Measurements from ENCODE around the gene ABCG1. TPM values are rescaled to one million over a fixed set of nuclear protein-coding genes. Genes with fewer than 3 reads are reported as not detected.

Gene ABCG1
- total RNA-seq, 1 donor from 2014 or later: 1.9 TPM

- Histone ChIP-seq H4K20me1 (ENCODE audit: low read depth) (no peaks in the 10 kb centered on the region), H3K4me3 (no peak overlapping the region), H3K27ac (no peak overlapping the region), H3K4me2 (no peak overlapping the region), H2AFZ (replicated peaks) (no peak overlapping the region), H3K9ac (no peak overlapping the region), H3F3A (ENCODE audit: low read depth) (no peaks in the 10 kb centered on the region), H3K9me3 (ENCODE audit: low read depth) (no peaks in the 10 kb centered on the region), H3K79me2 (ENCODE audit: low read depth) (no peaks in the 10 kb centered on the region), H3K27me3 (peaks cover 6% of the 10 kb centered on the region), H3K4me1 (peaks cover 4% of the 10 kb centered on the region), H3K36me3 (no peaks in the 10 kb centered on the region)
- no peaks in the 10 kb centered on the region for H3K36me3 Mint-ChIP-seq
- peaks cover 2% of the 10 kb centered on the region for H3K27me3 Mint-ChIP-seq (ENCODE audit: insufficient read depth, low read depth)
- DNase-seq (ENCODE audit: low spot score): no peak
- peaks cover 21% of the 10 kb centered on the region for H3K4me1 Mint-ChIP-seq
- no peak overlapping the region for H3K27ac Mint-ChIP-seq
- H3K9me3 Mint-ChIP-seq: no peaks in the 10 kb centered on the region
- TF ChIP-seq EZH2 (IDR thresholded peaks at IDR 0.05) (no peak), EZH2phosphoT487 (IDR thresholded peaks at IDR 0.05) (no peak)
- TF ChIP-seq, protein P1, sequence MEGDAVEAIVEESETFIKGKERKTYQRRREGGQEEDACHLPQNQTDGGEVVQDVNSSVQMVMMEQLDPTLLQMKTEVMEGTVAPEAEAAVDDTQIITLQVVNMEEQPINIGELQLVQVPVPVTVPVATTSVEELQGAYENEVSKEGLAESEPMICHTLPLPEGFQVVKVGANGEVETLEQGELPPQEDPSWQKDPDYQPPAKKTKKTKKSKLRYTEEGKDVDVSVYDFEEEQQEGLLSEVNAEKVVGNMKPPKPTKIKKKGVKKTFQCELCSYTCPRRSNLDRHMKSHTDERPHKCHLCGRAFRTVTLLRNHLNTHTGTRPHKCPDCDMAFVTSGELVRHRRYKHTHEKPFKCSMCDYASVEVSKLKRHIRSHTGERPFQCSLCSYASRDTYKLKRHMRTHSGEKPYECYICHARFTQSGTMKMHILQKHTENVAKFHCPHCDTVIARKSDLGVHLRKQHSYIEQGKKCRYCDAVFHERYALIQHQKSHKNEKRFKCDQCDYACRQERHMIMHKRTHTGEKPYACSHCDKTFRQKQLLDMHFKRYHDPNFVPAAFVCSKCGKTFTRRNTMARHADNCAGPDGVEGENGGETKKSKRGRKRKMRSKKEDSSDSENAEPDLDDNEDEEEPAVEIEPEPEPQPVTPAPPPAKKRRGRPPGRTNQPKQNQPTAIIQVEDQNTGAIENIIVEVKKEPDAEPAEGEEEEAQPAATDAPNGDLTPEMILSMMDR (IDR thresholded peaks at IDR 0.05): no peak
- no peak overlapping the region for H3K4me3 Mint-ChIP-seq
Measured at GRCh38 chr21:42305707-42306147, 86.8 kb downstream of the ABCG1 start.

DNA sequence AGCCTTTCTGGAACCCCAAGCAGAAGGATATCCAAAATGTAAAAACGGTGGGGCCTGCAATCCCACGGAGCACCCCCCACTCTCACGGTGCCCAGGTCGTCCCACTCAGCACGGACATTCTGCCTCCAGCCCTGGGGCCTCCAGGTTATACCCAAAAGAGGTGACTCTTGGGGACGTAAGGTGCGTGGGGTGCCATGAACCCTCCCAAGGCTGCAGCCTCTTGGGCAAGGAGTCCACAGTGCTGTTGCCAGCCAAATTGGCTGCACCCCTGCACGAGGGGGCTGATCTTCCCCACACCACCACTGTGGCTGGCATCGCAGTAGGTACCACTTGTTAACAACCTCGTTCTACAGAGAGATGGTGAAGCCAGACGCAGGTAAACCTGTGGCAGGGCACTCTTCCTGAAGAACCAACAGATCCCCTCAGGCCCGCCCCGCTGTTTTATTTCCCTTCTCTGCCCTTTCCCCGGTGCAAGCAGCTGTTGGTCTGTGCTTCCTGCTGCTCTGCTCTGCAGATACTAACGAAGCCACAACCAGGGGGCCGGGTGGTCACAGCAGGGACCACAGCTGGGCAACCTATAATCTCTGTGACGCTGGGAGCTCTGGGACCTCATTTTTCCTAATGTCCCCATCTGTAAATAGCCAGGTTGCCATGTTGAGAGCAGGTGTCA is 87.6 kb downstream of the ABCG1 start:
- Histone ChIP-seq H3K36me3 (no peaks in the 10 kb centered on the region), H3K9ac (no peak overlapping the region), H3K4me3 (no peak overlapping the region), H3K4me2 (no peak overlapping the region), H3K4me1 (peaks cover 4% of the 10 kb centered on the region), H3K79me2 (ENCODE audit: low read depth) (no peaks in the 10 kb centered on the region), H3K27ac (no peak overlapping the region), H2AFZ (replicated peaks) (no peak overlapping the region), H3K9me3 (ENCODE audit: low read depth) (no peaks in the 10 kb centered on the region), H4K20me1 (ENCODE audit: low read depth) (no peaks in the 10 kb centered on the region), H3K27me3 (peaks cover 6% of the 10 kb centered on the region), H3F3A (ENCODE audit: low read depth) (no peaks in the 10 kb centered on the region)
- TF ChIP-seq, protein P1 (IDR thresholded peaks at IDR 0.05): no peak
- TF ChIP-seq EZH2 (IDR thresholded peaks at IDR 0.05): no peak
- no peak for TF ChIP-seq EZH2phosphoT487 (IDR thresholded peaks at IDR 0.05)
- H3K36me3 Mint-ChIP-seq: no peaks in the 10 kb centered on the region
- no peak overlapping the region for H3K27ac Mint-ChIP-seq
- no peaks in the 10 kb centered on the region for H3K9me3 Mint-ChIP-seq
- H3K27me3 Mint-ChIP-seq (ENCODE audit: insufficient read depth, low read depth): peaks cover 2% of the 10 kb centered on the region
- H3K4me3 Mint-ChIP-seq: no peak overlapping the region
- H3K4me1 Mint-ChIP-seq: peaks cover 26% of the 10 kb centered on the region
- DNase-seq (ENCODE audit: low spot score): no peak

DNA sequence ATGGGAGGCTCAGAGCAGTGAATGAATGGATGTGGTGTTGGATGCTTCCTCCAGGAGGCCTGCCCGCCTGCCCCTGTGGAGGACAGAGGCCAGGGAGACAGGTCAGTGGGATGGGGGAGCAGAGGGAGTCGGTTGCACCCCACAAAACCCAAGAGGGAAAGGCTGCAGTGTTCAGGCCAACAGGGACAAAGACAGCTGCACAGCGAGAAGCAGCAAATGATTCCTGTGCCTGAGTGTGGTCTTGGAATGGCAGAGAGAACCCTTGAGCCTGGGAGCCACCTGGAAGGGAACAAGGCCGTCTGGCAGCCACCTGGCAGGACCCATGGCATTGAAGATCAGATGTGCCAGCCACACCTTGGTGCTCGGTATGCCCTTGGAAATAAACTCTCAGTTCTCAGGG is 88.2 kb downstream of the ABCG1 start:
- Histone ChIP-seq H3F3A (ENCODE audit: low read depth) (no peaks in the 10 kb centered on the region), H3K9me3 (ENCODE audit: low read depth) (no peaks in the 10 kb centered on the region), H3K9ac (no peak overlapping the region), H3K36me3 (no peaks in the 10 kb centered on the region), H3K4me2 (no peak overlapping the region), H2AFZ (replicated peaks) (no peak overlapping the region), H3K79me2 (ENCODE audit: low read depth) (no peaks in the 10 kb centered on the region), H4K20me1 (ENCODE audit: low read depth) (no peaks in the 10 kb centered on the region), H3K27ac (no peak overlapping the region), H3K4me1 (peaks cover 4% of the 10 kb centered on the region), H3K4me3 (no peak overlapping the region), H3K27me3 (peaks cover 6% of the 10 kb centered on the region)
- no peak for DNase-seq (ENCODE audit: low spot score)
- Mint-ChIP-seq H3K4me1 (peaks cover 32% of the 10 kb centered on the region), H3K27me3 (ENCODE audit: insufficient read depth, low read depth) (peaks cover 2% of the 10 kb centered on the region), H3K27ac (no peak overlapping the region), H3K36me3 (no peaks in the 10 kb centered on the region), H3K4me3 (no peak overlapping the region), H3K9me3 (no peaks in the 10 kb centered on the region)
- TF ChIP-seq EZH2phosphoT487 (IDR thresholded peaks at IDR 0.05): no peak
- TF ChIP-seq, protein P1 (IDR thresholded peaks at IDR 0.05): no peak
- TF ChIP-seq EZH2 (IDR thresholded peaks at IDR 0.05): no peak
